DMS79 treated with DMSO at 0.1 percent for 48 hours (cell line): Measurements from ENCODE around the gene TMEM176A.

ENCODE experiments used
- DNase-seq: peaks from one replicate; lab custom pipeline; 2025; lab: John Stamatoyannopoulos, UW

Gene TMEM176A

GRCh38 chr7:150849204-150849775 is 48.7 kb downstream of the TMEM176A start:
- DNase-seq: no peak

GRCh38 chr7:150850273-150850672 is 49.7 kb downstream of the TMEM176A start:
- DNase-seq: no peak

GRCh38 chr7:150851492-150852370 is 51.2 kb downstream of the TMEM176A start:
- DNase-seq: no peak

- no peak for DNase-seq
Measured at GRCh38 chr7:150852371-150852905, 51.9 kb downstream of the TMEM176A start, which contains the start of gene AOC1. Gene AOC1 (plus strand): TSS chr7:150852517. CDS start chr7:150856471, 3,954 bp downstream.

GRCh38 chr7:150854066-150855000 is 53.8 kb downstream of the TMEM176A start:
- no peak for DNase-seq
